Hepatocyte (in vitro differentiated cells): ENCODE data around the gene SPAG16. TPM values are rescaled to one million over a fixed set of nuclear protein-coding genes. Genes with fewer than 3 reads are reported as not detected.

ENCODE experiments used
- DNase-seq: peaks from one replicate; pipeline ENCODE4 v3.0.0-alpha.2; 2016; ENCODE audit warnings: low spot score
- H2AFZ ChIP-seq: fragments of 200-600 bp; sonication (generic); 2 replicates; pipeline ENCODE4 v1.6.0; 2016; ENCODE audit warnings: antibody characterized with exemption, mild to moderate bottlenecking
- H3K27ac ChIP-seq: fragments of 200-600 bp; sonication (generic); 2 replicates; pipeline ENCODE4 v1.5.1; 2016; ENCODE audit warnings: mild to moderate bottlenecking
- H3K27me3 ChIP-seq: fragments of 200-600 bp; sonication (generic); 2 replicates; pipeline ENCODE4 v1.6.1; 2016
- H3K36me3 ChIP-seq: fragments of 200-600 bp; sonication (generic); replicated peaks from 2 replicates; pipeline ENCODE4 v1.5.1; 2016; ENCODE audit warnings: low read depth; ENCODE audit not compliant: insufficient read depth
- H3K4me1 ChIP-seq: fragments of 200-600 bp; sonication (generic); 2 replicates; pipeline ENCODE4 v1.5.1; 2016; ENCODE audit warnings: mild to moderate bottlenecking, moderate library complexity; ENCODE audit not compliant: insufficient read depth
- H3K4me2 ChIP-seq: fragments of 200-600 bp; sonication (generic); 2 replicates; pipeline ENCODE4 v1.6.0; 2016
- H3K4me3 ChIP-seq: fragments of 200-600 bp; sonication (generic); 2 replicates; pipeline ENCODE4 v1.5.1; 2016; ENCODE audit warnings: mild to moderate bottlenecking
- H3K79me2 ChIP-seq: fragments of 200-600 bp; sonication (generic); 2 replicates; pipeline ENCODE4 v1.6.0; 2017; ENCODE audit warnings: mild to moderate bottlenecking
- H3K9me2 ChIP-seq: fragments of 200-600 bp; sonication (generic); replicated peaks from 2 replicates; pipeline ENCODE4 v1.6.0; 2017; ENCODE audit warnings: mild to moderate bottlenecking; ENCODE audit not compliant: insufficient read depth
- H3K9me3 ChIP-seq: fragments of 200-600 bp; sonication (generic); 2 replicates; pipeline ENCODE4 v1.5.1; 2016; ENCODE audit warnings: low read depth, mild to moderate bottlenecking
- H4K20me1 ChIP-seq: fragments of 200-600 bp; sonication (generic); 2 replicates; pipeline ENCODE4 v1.6.0; 2016; ENCODE audit warnings: mild to moderate bottlenecking; ENCODE audit not compliant: insufficient read depth, poor library complexity, severe bottlenecking
- CTCF ChIP-seq: fragments of 200-600 bp; sonication (generic); IDR thresholded peaks from 2 replicates; pipeline ENCODE4 v1.5.1; 2016; ENCODE audit warnings: antibody characterized with exemption, mild to moderate bottlenecking; ENCODE audit not compliant: poor library complexity
- EZH2 ChIP-seq: fragments of 200-600 bp; sonication (generic); IDR thresholded peaks from 2 replicates; pipeline ENCODE4 v1.6.1; 2016; ENCODE audit warnings: antibody characterized with exemption, mild to moderate bottlenecking, borderline replicate concordance
- EZH2phosphoT487 ChIP-seq: fragments of 200-600 bp; sonication (generic); IDR thresholded peaks from one replicate; pipeline ENCODE4 v1.6.1; 2018; ENCODE audit warnings: antibody characterized with exemption, mild to moderate bottlenecking, low read depth, moderate library complexity; ENCODE audit not compliant: unreplicated experiment, severe bottlenecking
- whole genome bisulfite sequencing: methylation state at CpG from one replicate; pipeline ENCODE4 v1.1.6; 2016; ENCODE audit warnings: low lambda C conversion rate; ENCODE audit errors: missing lambda C conversion rate; 5-methylcytosine and 5-hydroxymethylcytosine counted together
- microRNA-seq: library from miRNA; unstranded; fragments of <30 nt; microRNA quantifications from one replicate; pipeline ENCODE4, GENCODE V29; 2017
- polyA plus RNA-seq: library from polyadenylated mRNA; unstranded; fragments of >200 nt; fragmentation: Nextera tagmentation; extraction: Ambion mirVana; gene quantifications from 2 replicates; pipeline ENCODE4 v1.2.1, GENCODE V29; 2016
- small RNA-seq: library from RNA; depleted of rRNA; stranded (forward); fragments of <200 nt; gene quantifications from one replicate; pipeline ENCODE3, GENCODE V24; 2014
- total RNA-seq: library from RNA; depleted of rRNA; stranded (reverse); fragments of >200 nt; gene quantifications from 2 replicates; pipeline ENCODE4 v1.2.3, GENCODE V29; 2014

The SPAG16 gene
- total and polyA plus RNA-seq, 2 experiments from 2014 or later: 52.1 to 56.9 TPM

DNA sequence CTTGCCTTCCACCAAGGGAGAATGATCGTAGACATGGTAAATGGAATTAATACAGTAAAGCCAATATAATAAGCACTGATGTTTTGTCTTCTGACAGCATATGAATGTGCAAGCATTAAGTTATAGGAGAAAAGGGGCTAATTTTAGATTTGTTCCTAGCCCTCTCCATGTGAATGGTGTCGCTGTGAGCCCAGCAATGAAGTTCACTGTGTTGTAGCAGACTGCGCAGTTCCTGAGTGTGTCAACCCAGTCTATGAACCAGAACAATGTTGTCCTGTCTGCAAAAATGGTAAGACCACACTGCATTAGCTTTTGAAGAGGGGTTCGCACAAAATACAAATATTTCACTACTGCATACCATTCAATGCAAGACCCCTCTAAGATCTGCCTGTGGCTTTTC is 1152.2 kb downstream of the SPAG16 start:
- Histone ChIP-seq H3K27ac (no peak overlapping the region), H3K79me2 (no peaks in the 10 kb centered on the region), H3K27me3 (no peaks in the 10 kb centered on the region), H4K20me1 (no peaks in the 10 kb centered on the region), H3K36me3 (no peaks in the 10 kb centered on the region), H3K4me1 (no peaks in the 10 kb centered on the region), H3K9me3 (no peaks in the 10 kb centered on the region), H3K4me3 (no peak overlapping the region), H2AFZ (no peak overlapping the region), H3K4me2 (no peak overlapping the region), H3K9me2 (no peaks in the 10 kb centered on the region)
- DNase-seq: no peak
- WGBS: 97% methylated on average over 4 of the region's 4 CpGs
- no peak for TF ChIP-seq EZH2phosphoT487
- no peak for TF ChIP-seq CTCF
- TF ChIP-seq EZH2: no peak

GRCh38 chr2:214450118-214450894 is 1166.0 kb downstream of the SPAG16 start:
- DNase-seq: no peak
- H2AFZ ChIP-seq: no peak overlapping the region
- H3K4me2 ChIP-seq: no peak overlapping the region
- H3K36me3 ChIP-seq: no peaks in the 10 kb centered on the region
- TF ChIP-seq CTCF: no peak
- TF ChIP-seq EZH2phosphoT487: no peak
- TF ChIP-seq EZH2: no peak
- no peak overlapping the region for H3K27ac ChIP-seq
- no peaks in the 10 kb centered on the region for H3K4me1 ChIP-seq
- no peaks in the 10 kb centered on the region for H3K79me2 ChIP-seq
- H3K9me2 ChIP-seq: no peaks in the 10 kb centered on the region
- no peak overlapping the region for H3K4me3 ChIP-seq
- H4K20me1 ChIP-seq: no peaks in the 10 kb centered on the region
- no peaks in the 10 kb centered on the region for H3K9me3 ChIP-seq
- WGBS: 86% methylated on average over 4 of the region's 4 CpGs
- H3K27me3 ChIP-seq: no peaks in the 10 kb centered on the region

DNA sequence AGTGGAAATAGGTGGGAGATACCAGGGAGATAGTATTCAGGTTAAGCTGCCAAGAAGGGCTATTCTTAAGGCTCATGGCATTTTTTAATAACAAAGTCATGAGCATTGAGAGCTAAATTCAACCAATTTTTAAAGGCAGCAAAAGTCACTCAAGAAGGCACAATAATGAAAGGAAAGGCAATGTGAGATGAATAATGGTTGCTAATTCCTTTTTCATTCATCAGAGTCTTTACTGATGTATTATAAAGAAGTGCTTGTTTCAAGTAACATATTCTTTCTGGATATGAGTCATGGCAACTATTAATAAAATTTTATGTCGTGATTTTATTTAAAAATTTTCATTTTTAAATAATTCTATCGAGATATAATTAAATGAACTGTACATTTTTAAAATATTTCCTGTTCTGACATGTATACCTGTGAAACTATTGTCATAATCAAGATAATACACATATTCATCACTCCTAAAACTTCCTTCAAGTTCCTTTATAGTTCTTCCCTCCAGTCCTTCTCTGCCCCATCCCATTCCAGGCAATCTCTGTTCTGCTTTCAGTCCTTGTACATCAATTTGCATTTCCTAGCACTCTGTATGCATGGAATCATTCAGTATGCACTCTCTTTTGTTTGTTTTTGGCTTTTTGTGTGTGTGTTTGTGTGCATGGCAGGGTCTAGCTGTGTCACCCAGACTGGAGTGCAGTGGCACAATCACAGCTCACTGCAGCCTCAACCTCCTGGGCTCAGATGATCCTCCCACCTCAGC is 1167.4 kb downstream of the SPAG16 start:
- Histone ChIP-seq H3K79me2 (no peaks in the 10 kb centered on the region), H4K20me1 (no peaks in the 10 kb centered on the region), H3K9me3 (no peaks in the 10 kb centered on the region), H3K27ac (no peak overlapping the region), H3K4me2 (no peak overlapping the region), H3K4me1 (no peaks in the 10 kb centered on the region), H3K27me3 (no peaks in the 10 kb centered on the region), H3K36me3 (no peaks in the 10 kb centered on the region), H3K4me3 (no peak overlapping the region), H3K9me2 (no peaks in the 10 kb centered on the region), H2AFZ (no peak overlapping the region)
- TF ChIP-seq CTCF (no peak), EZH2phosphoT487 (no peak), EZH2 (no peak)
- 79% methylated on average over 2 of the region's 2 CpGs for WGBS
- no peak for DNase-seq

Small RNA genes lying within 50 kb of the gene (microRNA-seq; reads per million reads assigned to microRNA genes)
- gene MIR4438: not detected

Small RNA genes lying within 50 kb of the gene (small RNA-seq; reads per million reads assigned to genes)
- not detected for gene MIR4438

Other genes starting within 250 kb of the SPAG16 start
- 13.1 and 13.9 TPM in 2 replicates for gene IKZF2, start 132.9 kb upstream of the SPAG16 start, total RNA-seq
- gene IKZF2, start 132.9 kb upstream of the SPAG16 start, polyA plus RNA-seq: 1.4 TPM in 2 replicates